Stimulated activated naive CD8-positive, alpha-beta T cell treated with anti-CD3 and anti-CD28 coated beads, Interleukin-15, amount 100 ng/mL, for 72 hours (primary cell): ENCODE results near the gene KCNMA1.

Experiments
- ATAC-seq: fragments of 150-1000 bp; cut with Tn5 transposase; 2 replicates; pipeline ENCODE4 v1.10.0; 2021; ENCODE audit warnings: mild to moderate bottlenecking, moderate library complexity
- DNase-seq, 2 donors: peaks; one replicate each; pipeline ENCODE4 v3.0.0; 2021 to 2022
- H3K27ac Mint-ChIP-seq, 2 donors: one replicate each; pipeline ENCODE4 v1.8.0; 2022; ENCODE audit warnings: mild to moderate bottlenecking in 2 of 2, mixed read lengths in 2 of 2, moderate library complexity in 2 of 2
- H3K27me3 Mint-ChIP-seq: one replicate; pipeline ENCODE4 v1.8.0; 2022; ENCODE audit warnings: mixed read lengths
- H3K4me1 Mint-ChIP-seq: one replicate; pipeline ENCODE4 v1.8.0; 2022; ENCODE audit warnings: mild to moderate bottlenecking, mixed read lengths
- H3K4me3 Mint-ChIP-seq, 2 donors: one replicate each; pipeline ENCODE4 v1.8.0; 2022; ENCODE audit warnings: mild to moderate bottlenecking in 2 of 2, mixed read lengths in 2 of 2, moderate library complexity in 1 of 2
- H3K9me3 Mint-ChIP-seq, 2 donors: one replicate each; pipeline ENCODE4 v1.8.0; 2022; ENCODE audit warnings: mixed read lengths in 2 of 2

KCNMA1 gene

DNA sequence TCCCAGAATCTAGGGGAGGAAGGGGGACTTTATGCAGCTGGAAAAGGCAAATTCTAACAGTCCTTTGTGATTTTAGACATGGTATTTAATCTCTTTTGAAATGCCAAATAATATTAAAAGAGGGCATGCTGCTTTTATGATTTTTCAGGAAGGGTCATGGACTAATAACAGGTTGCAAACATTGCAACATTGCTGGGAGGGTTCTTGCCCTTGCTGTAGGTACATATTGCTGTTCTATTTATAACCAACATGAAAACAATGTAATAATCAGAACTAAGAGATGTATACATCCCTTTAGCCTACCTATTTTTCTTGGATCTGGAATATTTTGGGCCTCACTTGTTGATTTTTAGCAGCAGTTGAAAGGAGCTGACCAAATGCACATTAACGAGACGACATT, 411.6 kb downstream of the KCNMA1 start:
- Mint-ChIP-seq H3K27me3 (peaks cover 16% of the 10 kb centered on the region), H3K27ac (no peak overlapping the region), H3K4me3 (no peak overlapping the region), H3K4me1 (peaks cover 16% of the 10 kb centered on the region), H3K9me3 (no peaks in the 10 kb centered on the region)
- DNase-seq (no peak), ATAC-seq (no peak)

DNA sequence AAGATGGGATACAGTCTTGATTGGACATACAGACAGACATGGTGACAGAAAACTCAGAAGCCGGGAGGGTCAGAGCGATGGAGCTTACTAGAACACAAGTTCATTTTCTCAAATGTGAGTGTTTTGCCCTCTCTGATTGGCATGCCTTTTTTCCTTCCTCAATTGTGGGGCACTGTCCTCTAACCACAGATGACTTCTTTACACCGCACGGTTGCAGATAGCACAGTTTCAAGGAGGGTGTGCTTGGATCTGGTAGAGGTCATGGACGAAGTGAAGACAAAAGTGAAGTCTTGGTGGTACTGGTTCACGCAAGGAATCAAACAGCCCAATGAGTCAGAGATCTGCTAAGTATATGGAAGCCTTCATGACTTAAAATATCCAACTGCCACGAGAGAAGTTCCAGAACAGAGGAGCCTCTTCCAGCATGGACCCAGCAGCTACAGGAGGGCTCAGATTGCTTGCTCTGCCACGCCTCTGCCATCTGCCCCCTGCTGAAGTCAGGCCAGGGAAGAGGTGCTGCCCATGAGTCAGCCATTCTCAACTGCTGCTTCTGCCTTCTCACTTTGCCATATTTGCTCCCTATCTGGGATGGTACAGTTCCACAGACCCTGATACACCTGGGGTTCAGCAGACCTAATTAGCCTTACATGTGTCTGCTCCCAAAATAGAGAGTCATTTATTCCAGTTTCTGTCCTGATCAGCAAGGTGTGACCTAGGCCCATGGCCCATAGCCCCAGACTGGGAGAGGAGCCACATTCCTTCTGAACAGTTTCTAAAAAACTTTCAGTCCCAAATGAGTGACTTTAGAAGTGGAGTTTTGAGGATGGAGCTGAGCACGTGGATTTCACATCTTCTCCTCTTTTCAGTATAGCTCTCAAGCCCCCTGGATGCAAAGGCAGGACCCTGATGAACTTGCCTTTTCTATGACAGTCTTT, 413.8 kb downstream of the KCNMA1 start:
- no peak overlapping the region for H3K27ac Mint-ChIP-seq
- DNase-seq: no peak
- no peaks in the 10 kb centered on the region for H3K9me3 Mint-ChIP-seq
- peaks cover 16% of the 10 kb centered on the region for H3K27me3 Mint-ChIP-seq
- ATAC-seq: peak; percentile 20
- no peak overlapping the region for H3K4me3 Mint-ChIP-seq
- peaks cover 16% of the 10 kb centered on the region for H3K4me1 Mint-ChIP-seq

DNA sequence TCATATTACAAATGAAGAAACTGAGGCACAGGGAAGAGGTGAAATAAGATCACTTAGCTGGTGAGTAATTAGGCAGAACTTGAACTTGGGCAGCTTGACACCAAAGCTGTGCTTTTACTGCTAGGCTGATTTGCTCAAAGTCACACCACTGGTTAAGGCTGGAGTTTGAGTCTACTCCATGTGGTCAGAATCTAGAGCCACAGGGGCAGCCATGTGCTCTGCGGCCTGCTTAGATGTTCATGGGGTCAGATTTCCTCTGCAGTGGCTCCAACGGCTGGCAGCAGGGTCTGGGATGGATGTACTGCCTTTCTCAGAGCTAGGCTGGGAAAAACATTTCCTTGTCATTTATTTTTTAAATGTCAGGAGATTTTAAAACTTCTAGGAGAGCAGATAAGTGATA, 417.5 kb downstream of the KCNMA1 start:
- no peak for DNase-seq
- H3K9me3 Mint-ChIP-seq: no peaks in the 10 kb centered on the region
- H3K4me1 Mint-ChIP-seq: peaks cover 10% of the 10 kb centered on the region
- H3K4me3 Mint-ChIP-seq: no peak overlapping the region
- H3K27ac Mint-ChIP-seq: no peak overlapping the region
- H3K27me3 Mint-ChIP-seq: peaks cover 16% of the 10 kb centered on the region
- no peak for ATAC-seq

DNA sequence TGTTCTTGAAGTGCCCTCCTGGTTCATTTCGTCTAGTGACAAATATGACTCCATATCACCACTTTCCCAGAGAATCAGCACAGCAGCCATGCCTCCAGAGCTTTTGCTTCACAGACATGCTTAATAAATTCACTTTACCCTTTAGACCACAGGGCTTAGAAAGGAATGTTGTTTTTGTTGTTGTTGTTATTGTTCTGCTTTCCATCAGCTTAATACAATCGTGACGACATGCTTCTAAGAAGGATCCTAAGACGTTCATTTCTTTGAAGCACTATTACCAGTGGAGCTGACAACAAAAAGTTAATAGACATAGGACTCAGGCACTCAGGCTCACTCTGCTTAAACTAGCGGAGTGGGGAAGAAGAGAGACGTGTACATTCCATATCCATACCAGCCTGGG, 418.6 kb downstream of the KCNMA1 start:
- Mint-ChIP-seq H3K4me3 (no peak overlapping the region), H3K9me3 (no peaks in the 10 kb centered on the region), H3K4me1 (no peaks in the 10 kb centered on the region), H3K27me3 (peaks cover 10% of the 10 kb centered on the region), H3K27ac (no peak overlapping the region)
- ATAC-seq (no peak), DNase-seq (no peak)

DNA sequence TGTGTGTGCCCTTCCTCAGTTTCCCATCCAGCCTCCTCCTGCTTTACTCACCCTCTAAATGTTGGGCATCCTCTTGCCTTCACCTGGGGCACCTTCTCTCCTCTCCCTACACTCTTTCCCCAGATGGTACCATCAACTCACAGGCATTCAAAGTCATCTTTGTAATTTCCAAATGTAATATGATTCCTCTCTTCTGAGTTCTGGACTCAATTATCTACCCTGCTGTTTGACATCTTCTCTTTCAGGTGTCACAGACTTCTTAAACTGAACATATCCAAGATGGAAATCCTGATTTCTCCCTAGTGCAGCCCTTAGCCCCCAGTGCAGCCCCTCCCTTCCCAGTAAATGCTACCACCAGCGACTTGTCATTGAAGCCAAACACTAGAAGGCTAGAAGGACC, 422.8 kb downstream of the KCNMA1 start:
- Mint-ChIP-seq H3K27me3 (no peaks in the 10 kb centered on the region), H3K4me1 (no peaks in the 10 kb centered on the region), H3K4me3 (no peak overlapping the region), H3K9me3 (no peaks in the 10 kb centered on the region), H3K27ac (no peak overlapping the region)
- DNase-seq (no peak), ATAC-seq (no peak)

DNA sequence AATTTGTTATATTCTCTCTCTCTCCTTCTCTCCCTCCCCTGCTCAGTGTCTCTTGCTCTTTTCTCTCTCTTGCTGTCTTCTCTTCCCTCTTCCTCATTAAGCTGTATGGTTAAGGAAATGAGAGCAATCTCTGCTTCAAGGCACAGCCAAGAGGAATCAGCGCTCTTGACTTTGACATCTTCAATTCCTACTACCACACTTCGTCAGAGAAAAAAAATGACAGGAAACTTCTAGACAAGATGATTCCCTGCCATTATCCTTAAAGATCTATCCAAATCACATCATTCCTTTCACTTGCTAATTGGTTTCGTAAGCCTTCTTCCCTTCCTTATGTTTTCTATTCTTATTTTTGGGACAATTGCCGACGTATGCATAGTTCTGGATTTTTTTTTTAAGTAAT, 425.0 kb downstream of the KCNMA1 start:
- Mint-ChIP-seq H3K4me3 (no peak overlapping the region), H3K9me3 (no peaks in the 10 kb centered on the region), H3K27ac (no peak overlapping the region), H3K4me1 (no peaks in the 10 kb centered on the region), H3K27me3 (no peaks in the 10 kb centered on the region)
- no peak for ATAC-seq
- DNase-seq: no peak

DNA sequence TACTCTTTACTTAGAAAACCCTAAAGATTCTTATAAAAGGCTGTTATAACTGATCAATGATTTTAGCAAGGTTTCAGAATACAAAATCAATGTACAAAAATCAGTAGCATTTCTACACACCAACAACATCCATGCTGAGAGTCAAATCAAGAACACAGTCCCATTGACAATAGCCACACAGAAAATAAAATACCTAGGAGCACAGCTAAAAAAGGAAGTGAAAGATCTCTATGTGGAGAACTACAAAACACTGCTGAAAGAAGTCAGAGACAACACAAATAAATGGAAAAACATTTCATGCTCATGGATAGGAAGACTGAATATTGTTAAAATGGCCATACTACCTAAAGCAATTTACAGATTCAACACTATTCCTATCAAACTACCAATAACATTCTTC, 427.0 kb downstream of the KCNMA1 start:
- no peak for ATAC-seq
- no peaks in the 10 kb centered on the region for H3K27me3 Mint-ChIP-seq
- H3K4me3 Mint-ChIP-seq: no peak overlapping the region
- H3K4me1 Mint-ChIP-seq: no peaks in the 10 kb centered on the region
- no peak overlapping the region for H3K27ac Mint-ChIP-seq
- no peak for DNase-seq
- no peaks in the 10 kb centered on the region for H3K9me3 Mint-ChIP-seq

DNA sequence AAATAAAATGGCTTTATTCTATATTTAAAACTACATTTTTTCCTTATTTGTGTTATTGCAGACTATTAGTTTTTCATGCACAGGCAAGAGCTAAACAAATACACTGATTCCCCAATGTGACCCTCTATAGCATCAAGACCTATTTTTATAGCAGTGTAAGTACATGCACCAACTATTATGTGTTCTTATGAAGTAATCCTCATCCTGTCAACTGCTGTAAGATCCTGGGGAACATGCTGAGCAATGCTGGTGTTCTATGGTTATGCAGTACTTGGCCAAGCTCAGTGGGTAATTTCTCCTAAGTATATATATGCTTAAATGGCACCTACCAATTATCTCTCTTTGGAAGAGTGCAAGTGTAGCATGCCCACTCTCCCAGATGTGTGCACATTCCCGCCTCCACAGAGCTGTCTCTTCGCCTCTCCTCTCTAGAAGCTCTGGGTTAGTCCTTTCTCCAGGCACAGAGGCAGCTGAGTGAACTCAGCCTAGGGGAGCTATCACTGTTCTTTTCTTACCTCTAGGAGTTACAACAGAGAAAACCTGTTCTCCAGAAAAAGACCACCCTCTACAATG, 428.8 kb downstream of the KCNMA1 start:
- ATAC-seq (no peak), DNase-seq (no peak)
- peaks cover 8% of the 10 kb centered on the region for H3K27me3 Mint-ChIP-seq
- H3K4me1 Mint-ChIP-seq: no peaks in the 10 kb centered on the region
- peaks cover 0 to 7% of the 10 kb centered on the region in 2 donors for H3K9me3 Mint-ChIP-seq
- no peak overlapping the region for H3K27ac Mint-ChIP-seq
- H3K4me3 Mint-ChIP-seq: no peak overlapping the region

DNA sequence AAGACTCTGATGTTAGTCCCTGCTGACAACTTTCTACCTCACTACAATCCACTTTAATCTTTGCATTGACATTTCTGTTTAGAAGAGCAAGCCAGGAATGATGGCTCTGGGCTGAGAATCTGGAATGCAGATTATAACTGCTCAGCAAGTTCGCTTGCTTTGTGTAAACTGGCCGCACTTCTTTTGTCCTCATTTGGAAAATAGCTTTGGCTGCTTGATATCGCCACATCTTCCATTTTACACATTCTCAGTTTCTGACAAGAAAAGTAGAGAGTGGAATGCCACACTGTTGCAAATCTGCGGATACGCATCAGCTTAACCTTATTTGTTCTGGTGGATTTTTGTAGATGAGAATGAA, 429.8 kb downstream of the KCNMA1 start:
- peaks cover 17% of the 10 kb centered on the region for H3K27me3 Mint-ChIP-seq
- ATAC-seq: no peak
- H3K9me3 Mint-ChIP-seq: peaks cover 0 to 7% of the 10 kb centered on the region in 2 donors
- H3K4me3 Mint-ChIP-seq: no peak overlapping the region
- DNase-seq: no peak
- H3K27ac Mint-ChIP-seq: no peak overlapping the region
- no peaks in the 10 kb centered on the region for H3K4me1 Mint-ChIP-seq

DNA sequence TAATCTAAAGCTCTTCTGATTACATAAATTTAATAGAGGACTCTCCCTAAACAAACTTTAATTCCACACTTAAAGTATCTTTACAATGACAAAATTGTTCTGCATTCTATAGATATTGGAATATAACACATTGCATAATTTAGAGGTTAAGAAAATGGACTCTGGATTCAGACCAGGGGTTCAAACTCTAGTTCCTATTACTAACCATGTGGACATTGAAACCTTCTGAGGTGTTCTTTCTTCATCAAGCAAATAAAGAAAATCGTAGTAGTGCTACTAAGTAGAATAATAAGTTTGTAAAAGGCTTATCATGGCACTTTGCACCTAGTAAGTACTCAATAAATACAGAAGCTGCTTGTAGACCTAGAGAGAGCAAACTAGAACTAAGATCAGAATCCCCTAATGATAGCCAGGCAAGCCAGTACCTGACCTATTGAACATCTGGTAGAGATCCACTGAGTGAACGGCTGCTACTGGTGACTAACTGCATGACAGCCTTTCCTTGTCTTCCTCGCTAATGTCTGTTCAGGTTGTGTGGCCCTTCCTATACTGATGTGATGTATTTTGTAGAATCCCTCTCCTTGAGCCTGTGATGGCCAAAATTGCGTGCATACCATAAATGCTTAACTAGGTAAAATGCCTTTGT, 430.3 kb downstream of the KCNMA1 start:
- Mint-ChIP-seq H3K9me3 (peaks cover 0 to 7% of the 10 kb centered on the region in 2 donors), H3K4me3 (no peak overlapping the region)

DNA sequence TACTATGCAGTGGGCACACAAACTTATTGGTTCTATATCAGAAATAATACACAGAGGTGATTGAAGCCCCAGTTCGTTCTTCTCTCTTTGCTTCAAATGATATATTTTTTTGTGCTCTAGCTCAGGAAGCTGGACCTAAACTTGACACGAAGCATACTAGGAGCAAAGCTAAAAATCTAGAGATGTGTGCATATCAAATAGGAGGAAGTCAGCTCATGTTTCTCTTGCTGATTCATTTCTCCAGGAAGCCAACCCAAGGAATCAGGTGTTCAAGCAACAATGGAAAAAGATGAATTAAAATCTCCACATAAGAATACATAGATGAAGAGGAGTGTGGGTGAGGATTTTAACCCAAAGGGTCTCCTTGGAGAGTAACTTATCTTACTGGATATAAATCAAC, 432.5 kb downstream of the KCNMA1 start:
- Mint-ChIP-seq H3K4me1 (no peaks in the 10 kb centered on the region), H3K4me3 (no peak overlapping the region), H3K27ac (peak overlapping the region in 1 of 2 donors; percentile 29), H3K27me3 (peaks cover 31% of the 10 kb centered on the region), H3K9me3 (peaks cover 0 to 7% of the 10 kb centered on the region in 2 donors)
- ATAC-seq (no peak), DNase-seq (no peak)

More for the DNA sequence above, 430.3 kb downstream of the KCNMA1 start:
- no peak for DNase-seq
- peaks cover 21% of the 10 kb centered on the region for H3K27me3 Mint-ChIP-seq
- no peak overlapping the region for H3K27ac Mint-ChIP-seq
- H3K4me1 Mint-ChIP-seq: no peaks in the 10 kb centered on the region
- ATAC-seq: no peak

DNA sequence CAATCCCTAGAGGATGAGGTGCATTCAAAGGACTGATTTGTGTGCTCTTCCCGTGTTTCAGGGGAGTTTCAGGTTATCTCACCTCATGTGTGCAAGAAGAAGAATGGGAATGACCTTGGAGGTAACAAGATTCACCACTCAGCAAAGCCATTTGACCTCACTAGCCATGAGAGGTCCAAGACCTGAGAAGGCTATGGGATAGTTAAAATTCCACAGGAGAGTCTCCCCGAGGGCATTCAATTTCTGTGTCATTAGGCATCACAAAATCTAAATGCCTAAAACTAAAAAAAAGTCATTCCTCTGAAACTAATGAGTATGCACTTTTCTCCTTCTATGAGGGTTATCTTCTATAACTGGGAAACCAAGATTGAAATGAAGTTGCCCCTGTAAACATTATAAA, 433.4 kb downstream of the KCNMA1 start:
- Mint-ChIP-seq H3K4me3 (no peak overlapping the region), H3K4me1 (no peaks in the 10 kb centered on the region), H3K9me3 (peaks cover 0 to 7% of the 10 kb centered on the region in 2 donors), H3K27ac (no peak overlapping the region), H3K27me3 (peaks cover 38% of the 10 kb centered on the region)
- DNase-seq (no peak), ATAC-seq (no peak)

DNA sequence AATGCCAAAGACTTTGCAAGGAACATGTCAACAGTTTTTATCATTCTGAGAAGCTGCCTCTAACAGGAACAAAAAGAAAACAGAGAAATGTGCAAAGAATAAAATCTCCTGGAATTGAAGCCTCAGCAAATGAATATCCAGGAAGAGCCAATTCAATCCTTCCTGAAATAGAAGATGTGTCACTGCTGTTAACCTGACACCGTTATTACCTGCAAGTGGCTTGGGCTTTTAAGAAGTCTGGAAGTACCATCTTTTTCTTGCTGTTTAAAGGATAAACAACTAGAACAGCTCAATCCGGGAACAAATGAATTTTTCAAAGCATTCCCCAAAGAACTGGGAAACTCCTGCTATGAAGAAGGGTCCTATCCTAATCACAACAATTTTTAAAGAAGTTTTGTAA, 434.8 kb downstream of the KCNMA1 start:
- Mint-ChIP-seq H3K4me1 (no peaks in the 10 kb centered on the region), H3K4me3 (no peak overlapping the region)
- no peak for ATAC-seq

DNA sequence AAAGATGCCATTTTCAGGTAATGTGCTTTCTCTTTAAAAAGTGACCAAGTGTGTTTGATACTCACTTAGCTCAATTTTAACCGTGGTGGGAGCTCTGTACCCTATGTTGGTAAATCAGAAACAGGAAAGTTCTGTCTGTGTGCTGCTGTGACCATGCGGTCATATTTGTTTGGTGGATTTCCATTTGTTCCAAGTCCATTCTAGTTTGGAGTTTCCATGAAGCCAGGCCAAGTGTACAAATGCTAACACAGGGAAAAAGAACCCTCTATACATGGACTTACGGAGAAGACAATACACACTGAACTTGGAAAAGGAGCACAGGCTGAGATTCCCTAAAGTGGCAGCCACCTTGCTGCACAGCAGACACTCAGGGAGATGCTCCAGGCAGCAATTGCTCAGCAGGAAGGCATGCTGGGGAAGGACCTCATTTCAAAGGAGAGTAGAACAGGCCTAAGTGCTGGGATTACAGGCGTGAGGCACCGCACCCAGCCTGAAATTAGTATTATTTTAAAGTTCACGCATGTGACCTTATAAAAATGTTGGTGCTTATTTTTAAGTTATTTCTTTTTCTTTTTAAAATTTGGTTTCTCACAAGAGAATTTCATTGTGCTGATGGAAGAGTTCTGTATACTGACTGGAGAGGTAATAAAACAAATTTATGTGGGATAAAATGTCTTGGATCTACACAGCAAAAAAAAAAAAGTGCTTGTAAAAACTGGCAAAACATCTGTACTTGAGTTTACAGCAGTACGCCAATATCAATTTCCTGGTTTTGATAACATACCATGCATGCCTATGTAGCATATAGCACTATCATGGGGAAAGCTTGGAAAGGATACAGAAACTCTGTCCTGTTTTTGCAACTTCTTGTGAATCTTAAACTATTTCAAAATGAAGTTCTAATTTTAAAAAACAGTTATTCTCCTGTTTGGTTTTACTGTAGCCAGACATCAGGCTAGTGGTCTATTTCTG, 436.2 kb downstream of the KCNMA1 start:
- ATAC-seq: no peak
- Mint-ChIP-seq H3K27me3 (peaks cover 46% of the 10 kb centered on the region), H3K9me3 (peaks cover 0 to 7% of the 10 kb centered on the region in 2 donors)

More for the DNA sequence above, 434.8 kb downstream of the KCNMA1 start:
- Mint-ChIP-seq H3K27ac (no peak overlapping the region), H3K9me3 (peaks cover 0 to 7% of the 10 kb centered on the region in 2 donors), H3K27me3 (peaks cover 46% of the 10 kb centered on the region)
- no peak for DNase-seq

DNA sequence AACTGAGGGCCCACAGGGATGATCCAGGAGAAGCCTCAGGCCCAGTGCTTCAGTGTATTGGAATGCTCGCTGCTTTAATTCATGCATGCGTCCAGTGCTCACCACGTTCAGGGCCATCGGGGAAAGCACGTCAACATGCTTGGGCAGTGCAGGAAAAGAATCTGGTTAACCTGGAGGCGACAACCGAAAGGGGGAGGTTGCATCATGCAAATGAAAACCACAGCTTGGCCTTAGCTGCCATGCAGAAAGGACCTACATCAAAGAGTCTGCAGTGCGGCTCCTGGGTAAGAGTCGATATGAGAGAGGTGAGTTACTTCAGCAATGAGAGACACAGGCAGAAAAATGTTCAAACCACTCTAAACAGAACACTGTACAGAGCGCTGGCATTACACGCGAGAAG, 440.1 kb downstream of the KCNMA1 start:
- no peak overlapping the region for H3K27ac Mint-ChIP-seq
- no peak for DNase-seq
- peaks cover 42% of the 10 kb centered on the region for H3K27me3 Mint-ChIP-seq
- H3K4me1 Mint-ChIP-seq: no peaks in the 10 kb centered on the region
- no peak overlapping the region for H3K4me3 Mint-ChIP-seq
- no peaks in the 10 kb centered on the region for H3K9me3 Mint-ChIP-seq
- peak; percentile 65 for ATAC-seq

More for the DNA sequence above, 436.2 kb downstream of the KCNMA1 start:
- DNase-seq: no peak
- no peaks in the 10 kb centered on the region for H3K4me1 Mint-ChIP-seq
- H3K4me3 Mint-ChIP-seq: no peak overlapping the region
- H3K27ac Mint-ChIP-seq: no peak overlapping the region
